ENCODE data around the gene SUSD6. TPM values are rescaled to one million over a fixed set of nuclear protein-coding genes. Genes with fewer than 3 reads are reported as not detected.

Gene SUSD6
- total and polyA plus RNA-seq, 2 experiments from 2014 or later = 2.8 to 3.4 TPM

DNA sequence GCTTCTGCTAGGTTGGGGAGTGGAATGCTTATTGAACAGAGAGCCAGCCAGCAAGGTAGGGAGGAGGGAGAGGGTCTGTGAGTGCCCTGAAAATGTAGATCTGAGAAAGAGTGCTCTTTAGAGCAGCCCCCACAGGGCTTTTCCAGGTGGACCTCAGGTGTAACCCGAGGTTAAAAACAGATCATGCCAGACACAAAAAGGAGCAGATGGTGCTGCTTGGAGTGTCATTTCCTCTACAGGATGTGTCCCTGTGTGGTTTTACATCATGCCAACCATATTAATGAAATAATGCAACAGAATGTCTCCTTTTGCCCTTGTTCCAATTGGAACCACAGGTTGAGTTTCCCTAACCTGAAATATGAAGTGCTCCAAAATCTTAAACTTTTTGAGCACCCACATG, 6.4 kb downstream of the SUSD6 start:
- Mint-ChIP-seq H3K9me3 (no peaks in the 10 kb centered on the region), H3K36me3 (ENCODE audit: low read depth) (no peaks in the 10 kb centered on the region), H3K4me1 (peaks cover 20% of the 10 kb centered on the region), H3K27ac (no peak overlapping the region), H3K27me3 (ENCODE audit: insufficient read depth, low read depth, poor library complexity) (peaks cover 2% of the 10 kb centered on the region), H3K4me3 (no peak overlapping the region)
- Histone ChIP-seq H3K4me1 (ENCODE audit: insufficient read depth) (peaks cover 2% of the 10 kb centered on the region), H3K4me3 (no peak overlapping the region), H3K9me2 (ENCODE audit: insufficient read depth) (no peaks in the 10 kb centered on the region), H3F3A (replicated peaks; ENCODE audit: low read depth) (no peaks in the 10 kb centered on the region), H4K20me1 (replicated peaks; ENCODE audit: insufficient read depth) (no peaks in the 10 kb centered on the region), H2AFZ (no peak overlapping the region), H3K27ac (ENCODE audit: low read depth) (no peak overlapping the region), H3K79me2 (replicated peaks; ENCODE audit: insufficient read depth) (no peaks in the 10 kb centered on the region), H3K36me3 (ENCODE audit: insufficient read depth) (no peaks in the 10 kb centered on the region), H3K4me2 (no peak overlapping the region), H3K27me3 (ENCODE audit: insufficient read depth) (peaks cover 11% of the 10 kb centered on the region)
- no peak for DNase-seq (ENCODE audit: low spot score)
- ATAC-seq = no peak
- TF ChIP-seq, protein P1, sequence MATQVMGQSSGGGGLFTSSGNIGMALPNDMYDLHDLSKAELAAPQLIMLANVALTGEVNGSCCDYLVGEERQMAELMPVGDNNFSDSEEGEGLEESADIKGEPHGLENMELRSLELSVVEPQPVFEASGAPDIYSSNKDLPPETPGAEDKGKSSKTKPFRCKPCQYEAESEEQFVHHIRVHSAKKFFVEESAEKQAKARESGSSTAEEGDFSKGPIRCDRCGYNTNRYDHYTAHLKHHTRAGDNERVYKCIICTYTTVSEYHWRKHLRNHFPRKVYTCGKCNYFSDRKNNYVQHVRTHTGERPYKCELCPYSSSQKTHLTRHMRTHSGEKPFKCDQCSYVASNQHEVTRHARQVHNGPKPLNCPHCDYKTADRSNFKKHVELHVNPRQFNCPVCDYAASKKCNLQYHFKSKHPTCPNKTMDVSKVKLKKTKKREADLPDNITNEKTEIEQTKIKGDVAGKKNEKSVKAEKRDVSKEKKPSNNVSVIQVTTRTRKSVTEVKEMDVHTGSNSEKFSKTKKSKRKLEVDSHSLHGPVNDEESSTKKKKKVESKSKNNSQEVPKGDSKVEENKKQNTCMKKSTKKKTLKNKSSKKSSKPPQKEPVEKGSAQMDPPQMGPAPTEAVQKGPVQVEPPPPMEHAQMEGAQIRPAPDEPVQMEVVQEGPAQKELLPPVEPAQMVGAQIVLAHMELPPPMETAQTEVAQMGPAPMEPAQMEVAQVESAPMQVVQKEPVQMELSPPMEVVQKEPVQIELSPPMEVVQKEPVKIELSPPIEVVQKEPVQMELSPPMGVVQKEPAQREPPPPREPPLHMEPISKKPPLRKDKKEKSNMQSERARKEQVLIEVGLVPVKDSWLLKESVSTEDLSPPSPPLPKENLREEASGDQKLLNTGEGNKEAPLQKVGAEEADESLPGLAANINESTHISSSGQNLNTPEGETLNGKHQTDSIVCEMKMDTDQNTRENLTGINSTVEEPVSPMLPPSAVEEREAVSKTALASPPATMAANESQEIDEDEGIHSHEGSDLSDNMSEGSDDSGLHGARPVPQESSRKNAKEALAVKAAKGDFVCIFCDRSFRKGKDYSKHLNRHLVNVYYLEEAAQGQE (IDR thresholded peaks at IDR 0.05; ENCODE audit: unreplicated experiment) = no peak
- TF ChIP-seq POLR2AphosphoS5 (IDR thresholded peaks at IDR 0.05; ENCODE audit: low read depth) (no peak), JUNB (IDR thresholded peaks at IDR 0.05; ENCODE audit: unreplicated experiment) (no peak), STAT1 (IDR thresholded peaks at IDR 0.05; ENCODE audit: unreplicated experiment) (no peak), ZNF331 (CRISPR knock-in tag; IDR thresholded peaks at IDR 0.05; ENCODE audit: low read depth) (no peak), EZH2 (IDR thresholded peaks at IDR 0.05; ENCODE audit: low read depth, unreplicated experiment) (no peak), CREB1 (CRISPR knock-in tag; IDR thresholded peaks at IDR 0.05; ENCODE audit: low read depth) (no peak), EZH2phosphoT487 (IDR thresholded peaks at IDR 0.05; ENCODE audit: unreplicated experiment) (no peak)
- TF ChIP-seq, protein P2, sequence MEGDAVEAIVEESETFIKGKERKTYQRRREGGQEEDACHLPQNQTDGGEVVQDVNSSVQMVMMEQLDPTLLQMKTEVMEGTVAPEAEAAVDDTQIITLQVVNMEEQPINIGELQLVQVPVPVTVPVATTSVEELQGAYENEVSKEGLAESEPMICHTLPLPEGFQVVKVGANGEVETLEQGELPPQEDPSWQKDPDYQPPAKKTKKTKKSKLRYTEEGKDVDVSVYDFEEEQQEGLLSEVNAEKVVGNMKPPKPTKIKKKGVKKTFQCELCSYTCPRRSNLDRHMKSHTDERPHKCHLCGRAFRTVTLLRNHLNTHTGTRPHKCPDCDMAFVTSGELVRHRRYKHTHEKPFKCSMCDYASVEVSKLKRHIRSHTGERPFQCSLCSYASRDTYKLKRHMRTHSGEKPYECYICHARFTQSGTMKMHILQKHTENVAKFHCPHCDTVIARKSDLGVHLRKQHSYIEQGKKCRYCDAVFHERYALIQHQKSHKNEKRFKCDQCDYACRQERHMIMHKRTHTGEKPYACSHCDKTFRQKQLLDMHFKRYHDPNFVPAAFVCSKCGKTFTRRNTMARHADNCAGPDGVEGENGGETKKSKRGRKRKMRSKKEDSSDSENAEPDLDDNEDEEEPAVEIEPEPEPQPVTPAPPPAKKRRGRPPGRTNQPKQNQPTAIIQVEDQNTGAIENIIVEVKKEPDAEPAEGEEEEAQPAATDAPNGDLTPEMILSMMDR (conservative IDR thresholded peaks at IDR 0.05; ENCODE audit: low read depth in 2 of 2) = no peak
- TF ChIP-seq, protein P3, sequence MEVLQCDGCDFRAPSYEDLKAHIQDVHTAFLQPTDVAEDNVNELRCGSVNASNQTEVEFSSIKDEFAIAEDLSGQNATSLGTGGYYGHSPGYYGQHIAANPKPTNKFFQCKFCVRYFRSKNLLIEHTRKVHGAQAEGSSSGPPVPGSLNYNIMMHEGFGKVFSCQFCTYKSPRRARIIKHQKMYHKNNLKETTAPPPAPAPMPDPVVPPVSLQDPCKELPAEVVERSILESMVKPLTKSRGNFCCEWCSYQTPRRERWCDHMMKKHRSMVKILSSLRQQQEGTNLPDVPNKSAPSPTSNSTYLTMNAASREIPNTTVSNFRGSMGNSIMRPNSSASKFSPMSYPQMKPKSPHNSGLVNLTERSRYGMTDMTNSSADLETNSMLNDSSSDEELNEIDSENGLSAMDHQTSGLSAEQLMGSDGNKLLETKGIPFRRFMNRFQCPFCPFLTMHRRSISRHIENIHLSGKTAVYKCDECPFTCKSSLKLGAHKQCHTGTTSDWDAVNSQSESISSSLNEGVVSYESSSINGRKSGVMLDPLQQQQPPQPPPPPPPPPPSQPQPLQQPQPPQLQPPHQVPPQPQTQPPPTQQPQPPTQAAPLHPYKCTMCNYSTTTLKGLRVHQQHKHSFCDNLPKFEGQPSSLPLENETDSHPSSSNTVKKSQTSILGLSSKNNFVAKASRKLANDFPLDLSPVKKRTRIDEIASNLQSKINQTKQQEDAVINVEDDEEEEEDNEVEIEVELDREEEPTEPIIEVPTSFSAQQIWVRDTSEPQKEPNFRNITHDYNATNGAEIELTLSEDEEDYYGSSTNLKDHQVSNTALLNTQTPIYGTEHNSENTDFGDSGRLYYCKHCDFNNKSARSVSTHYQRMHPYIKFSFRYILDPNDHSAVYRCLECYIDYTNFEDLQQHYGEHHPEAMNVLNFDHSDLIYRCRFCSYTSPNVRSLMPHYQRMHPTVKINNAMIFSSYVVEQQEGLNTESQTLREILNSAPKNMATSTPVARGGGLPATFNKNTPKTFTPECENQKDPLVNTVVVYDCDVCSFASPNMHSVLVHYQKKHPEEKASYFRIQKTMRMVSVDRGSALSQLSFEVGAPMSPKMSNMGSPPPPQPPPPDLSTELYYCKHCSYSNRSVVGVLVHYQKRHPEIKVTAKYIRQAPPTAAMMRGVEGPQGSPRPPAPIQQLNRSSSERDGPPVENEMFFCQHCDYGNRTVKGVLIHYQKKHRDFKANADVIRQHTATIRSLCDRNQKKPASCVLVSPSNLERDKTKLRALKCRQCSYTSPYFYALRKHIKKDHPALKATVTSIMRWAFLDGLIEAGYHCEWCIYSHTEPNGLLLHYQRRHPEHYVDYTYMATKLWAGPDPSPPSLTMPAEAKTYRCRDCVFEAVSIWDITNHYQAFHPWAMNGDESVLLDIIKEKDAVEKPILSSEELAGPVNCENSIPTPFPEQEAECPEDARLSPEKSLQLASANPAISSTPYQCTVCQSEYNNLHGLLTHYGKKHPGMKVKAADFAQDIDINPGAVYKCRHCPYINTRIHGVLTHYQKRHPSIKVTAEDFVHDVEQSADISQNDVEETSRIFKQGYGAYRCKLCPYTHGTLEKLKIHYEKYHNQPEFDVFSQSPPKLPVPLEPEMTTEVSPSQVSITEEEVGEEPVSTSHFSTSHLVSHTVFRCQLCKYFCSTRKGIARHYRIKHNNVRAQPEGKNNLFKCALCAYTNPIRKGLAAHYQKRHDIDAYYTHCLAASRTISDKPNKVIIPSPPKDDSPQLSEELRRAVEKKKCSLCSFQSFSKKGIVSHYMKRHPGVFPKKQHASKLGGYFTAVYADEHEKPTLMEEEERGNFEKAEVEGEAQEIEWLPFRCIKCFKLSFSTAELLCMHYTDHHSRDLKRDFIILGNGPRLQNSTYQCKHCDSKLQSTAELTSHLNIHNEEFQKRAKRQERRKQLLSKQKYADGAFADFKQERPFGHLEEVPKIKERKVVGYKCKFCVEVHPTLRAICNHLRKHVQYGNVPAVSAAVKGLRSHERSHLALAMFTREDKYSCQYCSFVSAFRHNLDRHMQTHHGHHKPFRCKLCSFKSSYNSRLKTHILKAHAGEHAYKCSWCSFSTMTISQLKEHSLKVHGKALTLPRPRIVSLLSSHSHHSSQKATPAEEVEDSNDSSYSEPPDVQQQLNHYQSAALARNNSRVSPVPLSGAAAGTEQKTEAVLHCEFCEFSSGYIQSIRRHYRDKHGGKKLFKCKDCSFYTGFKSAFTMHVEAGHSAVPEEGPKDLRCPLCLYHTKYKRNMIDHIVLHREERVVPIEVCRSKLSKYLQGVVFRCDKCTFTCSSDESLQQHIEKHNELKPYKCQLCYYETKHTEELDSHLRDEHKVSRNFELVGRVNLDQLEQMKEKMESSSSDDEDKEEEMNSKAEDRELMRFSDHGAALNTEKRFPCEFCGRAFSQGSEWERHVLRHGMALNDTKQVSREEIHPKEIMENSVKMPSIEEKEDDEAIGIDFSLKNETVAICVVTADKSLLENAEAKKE (CRISPR knock-in tag; IDR thresholded peaks at IDR 0.05) = no peak
- TF ChIP-seq, protein P4, sequence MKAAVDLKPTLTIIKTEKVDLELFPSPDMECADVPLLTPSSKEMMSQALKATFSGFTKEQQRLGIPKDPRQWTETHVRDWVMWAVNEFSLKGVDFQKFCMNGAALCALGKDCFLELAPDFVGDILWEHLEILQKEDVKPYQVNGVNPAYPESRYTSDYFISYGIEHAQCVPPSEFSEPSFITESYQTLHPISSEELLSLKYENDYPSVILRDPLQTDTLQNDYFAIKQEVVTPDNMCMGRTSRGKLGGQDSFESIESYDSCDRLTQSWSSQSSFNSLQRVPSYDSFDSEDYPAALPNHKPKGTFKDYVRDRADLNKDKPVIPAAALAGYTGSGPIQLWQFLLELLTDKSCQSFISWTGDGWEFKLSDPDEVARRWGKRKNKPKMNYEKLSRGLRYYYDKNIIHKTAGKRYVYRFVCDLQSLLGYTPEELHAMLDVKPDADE (IDR thresholded peaks at IDR 0.05) = no peak

Data from GM23338 (cell line).